ENCODE results near the gene CDK5RAP2. TPM values are rescaled to one million over a fixed set of nuclear protein-coding genes. Genes with fewer than 3 reads are reported as not detected.
"Not testable (repeated sequence)": the region's sequence is repeated elsewhere in the genome, so short reads cannot be mapped to it uniquely, and the experiment has no call there.

CDK5RAP2 gene
- total RNA-seq, 2 experiments from 2014 or later, result 75.3 to 75.9 TPM

- Mint-ChIP-seq H3K27ac (no peak overlapping the region), H3K4me1 (ENCODE audit: low read depth) (peaks cover 2% of the 10 kb centered on the region), H3K27me3 (no peaks in the 10 kb centered on the region), H3K36me3 (peaks cover 37% of the 10 kb centered on the region), H3K9me3 (no peaks in the 10 kb centered on the region), H3K4me3 (no peak overlapping the region)
- ChIA-PET POLR2A (no interaction called here), CTCF (interaction anchor here (1.3 kb wide), 1 partner anchor 422 kb away, joined by 3 read pairs; no protein-coding TSS in a partner anchor)
- DNase-seq, result no peak
- intact Hi-C loops (cut with micrococcal nuclease), result no loop called here
Observed at GRCh38 chr9:120559546-120559945, 20.4 kb downstream of the CDK5RAP2 start.

GRCh38 chr9:120558454-120558853 is 21.5 kb downstream of the CDK5RAP2 start:
- H3K4me3 Mint-ChIP-seq, result no peak overlapping the region
- DNase-seq, result no peak
- POLR2A ChIA-PET, result interaction anchor here (0.5 kb wide), 1 partner anchor 15 kb away, joined by 4 read pairs; no protein-coding TSS in a partner anchor
- CTCF ChIA-PET, result no interaction called here
- no peaks in the 10 kb centered on the region for H3K9me3 Mint-ChIP-seq
- intact Hi-C loops (cut with micrococcal nuclease), result no loop called here
- H3K27ac Mint-ChIP-seq, result no peak overlapping the region
- H3K36me3 Mint-ChIP-seq, result peaks cover 36% of the 10 kb centered on the region
- no peaks in the 10 kb centered on the region for H3K27me3 Mint-ChIP-seq
- H3K4me1 Mint-ChIP-seq (ENCODE audit: low read depth), result peaks cover 2% of the 10 kb centered on the region

GRCh38 chr9:120557205-120557604 is 22.8 kb downstream of the CDK5RAP2 start:
- ChIA-PET CTCF (no interaction called here), POLR2A (no interaction called here)
- no peak overlapping the region for H3K4me3 Mint-ChIP-seq
- no peak overlapping the region for H3K27ac Mint-ChIP-seq
- no peaks in the 10 kb centered on the region for H3K9me3 Mint-ChIP-seq
- H3K27me3 Mint-ChIP-seq, result no peaks in the 10 kb centered on the region
- intact Hi-C loops (cut with micrococcal nuclease), result no loop called here
- peaks cover 2% of the 10 kb centered on the region for H3K4me1 Mint-ChIP-seq (ENCODE audit: low read depth)
- no peak for DNase-seq
- peaks cover 34% of the 10 kb centered on the region for H3K36me3 Mint-ChIP-seq

GRCh38 chr9:120556775-120557174 is 23.2 kb downstream of the CDK5RAP2 start:
- no peaks in the 10 kb centered on the region for H3K9me3 Mint-ChIP-seq
- intact Hi-C loops (cut with micrococcal nuclease), result no loop called here
- peaks cover 2% of the 10 kb centered on the region for H3K4me1 Mint-ChIP-seq (ENCODE audit: low read depth)
- H3K27me3 Mint-ChIP-seq, result no peaks in the 10 kb centered on the region
- no peak overlapping the region for H3K4me3 Mint-ChIP-seq
- no peak for DNase-seq
- ChIA-PET POLR2A (no interaction called here), CTCF (no interaction called here)
- peaks cover 31% of the 10 kb centered on the region for H3K36me3 Mint-ChIP-seq
- no peak overlapping the region for H3K27ac Mint-ChIP-seq

GRCh38 chr9:120555839-120556238 is 24.1 kb downstream of the CDK5RAP2 start:
- H3K4me1 Mint-ChIP-seq (ENCODE audit: low read depth), result peaks cover 2% of the 10 kb centered on the region

GRCh38 chr9:120552210-120552704 is 27.7 kb downstream of the CDK5RAP2 start:
- H3K27ac Mint-ChIP-seq; H3K27me3 Mint-ChIP-seq; H3K9me3 Mint-ChIP-seq; intact Hi-C loops (cut with micrococcal nuclease); H3K4me3 Mint-ChIP-seq; H3K4me1 Mint-ChIP-seq (ENCODE audit: low read depth); DNase-seq; CTCF ChIA-PET: not testable (repeated sequence)
- POLR2A ChIA-PET, result interaction anchor here (1.6 kb wide), 1 partner anchor 8 kb away, joined by 3 read pairs; no protein-coding TSS in a partner anchor
- H3K36me3 Mint-ChIP-seq, result peaks cover 49% of the 10 kb centered on the region

More at GRCh38 chr9:120555839-120556238, 24.1 kb downstream of the CDK5RAP2 start:
- intact Hi-C loops (cut with micrococcal nuclease), result no loop called here
- H3K4me3 Mint-ChIP-seq, result no peak overlapping the region
- ChIA-PET POLR2A (no interaction called here), CTCF (no interaction called here)
- no peak for DNase-seq
- H3K36me3 Mint-ChIP-seq, result peaks cover 39% of the 10 kb centered on the region
- H3K27ac Mint-ChIP-seq, result no peak overlapping the region
- H3K9me3 Mint-ChIP-seq, result no peaks in the 10 kb centered on the region
- no peaks in the 10 kb centered on the region for H3K27me3 Mint-ChIP-seq

- no peaks in the 10 kb centered on the region for H3K9me3 Mint-ChIP-seq
- H3K4me1 Mint-ChIP-seq (ENCODE audit: low read depth), result no peaks in the 10 kb centered on the region
- CTCF ChIA-PET, result interaction anchor here (1.2 kb wide), 1 partner anchor 104 kb away, joined by 3 read pairs; no protein-coding TSS in a partner anchor
Observed at GRCh38 chr9:120545701-120546550, 34.0 kb downstream of the CDK5RAP2 start.

GRCh38 chr9:120544441-120544840 is 35.5 kb downstream of the CDK5RAP2 start:
- intact Hi-C loops (cut with micrococcal nuclease), result no loop called here
- Mint-ChIP-seq H3K9me3 (no peaks in the 10 kb centered on the region), H3K4me3 (no peak overlapping the region), H3K4me1 (ENCODE audit: low read depth) (no peaks in the 10 kb centered on the region), H3K27ac (no peak overlapping the region), H3K27me3 (no peaks in the 10 kb centered on the region), H3K36me3 (peaks cover 56% of the 10 kb centered on the region)
- no peak for DNase-seq
- POLR2A ChIA-PET, result interaction anchor here (1.2 kb wide), 1 partner anchor 8 kb away, joined by 3 read pairs; no protein-coding TSS in a partner anchor
- CTCF ChIA-PET, result no interaction called here

More at GRCh38 chr9:120545701-120546550, 34.0 kb downstream of the CDK5RAP2 start:
- no peak overlapping the region for H3K27ac Mint-ChIP-seq
- H3K36me3 Mint-ChIP-seq, result peaks cover 58% of the 10 kb centered on the region
- intact Hi-C loops (cut with micrococcal nuclease), result no loop called here
- no peak overlapping the region for H3K4me3 Mint-ChIP-seq
- POLR2A ChIA-PET, result no interaction called here
- no peaks in the 10 kb centered on the region for H3K27me3 Mint-ChIP-seq
- DNase-seq, result no peak

- Mint-ChIP-seq H3K4me3 (no peak overlapping the region), H3K27ac (no peak overlapping the region), H3K36me3 (peaks cover 56% of the 10 kb centered on the region), H3K27me3 (no peaks in the 10 kb centered on the region), H3K9me3 (no peaks in the 10 kb centered on the region), H3K4me1 (ENCODE audit: low read depth) (no peaks in the 10 kb centered on the region)
- intact Hi-C loops (cut with micrococcal nuclease), result no loop called here
- POLR2A ChIA-PET, result no interaction called here
- no peak for DNase-seq
- CTCF ChIA-PET, result no interaction called here
Observed at GRCh38 chr9:120542701-120543490, 37.1 kb downstream of the CDK5RAP2 start.

- Mint-ChIP-seq H3K9me3 (no peaks in the 10 kb centered on the region), H3K4me3 (no peak overlapping the region), H3K27ac (no peak overlapping the region), H3K4me1 (ENCODE audit: low read depth) (no peaks in the 10 kb centered on the region), H3K27me3 (no peaks in the 10 kb centered on the region), H3K36me3 (peaks cover 55% of the 10 kb centered on the region)
- ChIA-PET CTCF (no interaction called here), POLR2A (no interaction called here)
- intact Hi-C loops (cut with micrococcal nuclease), result no loop called here
- no peak for DNase-seq
Observed at GRCh38 chr9:120541921-120542320, 38.0 kb downstream of the CDK5RAP2 start.

- Mint-ChIP-seq H3K27ac (no peak overlapping the region), H3K4me1 (ENCODE audit: low read depth) (no peaks in the 10 kb centered on the region), H3K9me3 (no peaks in the 10 kb centered on the region), H3K4me3 (no peak overlapping the region), H3K27me3 (no peaks in the 10 kb centered on the region), H3K36me3 (peaks cover 59% of the 10 kb centered on the region)
- intact Hi-C loops (cut with micrococcal nuclease), result no loop called here
- ChIA-PET CTCF (interaction anchor here (0.5 kb wide), 1 partner anchor 466 kb away, joined by 4 read pairs; no protein-coding TSS in a partner anchor), POLR2A (no interaction called here)
- no peak for DNase-seq
Observed at GRCh38 chr9:120539951-120540350, 40.0 kb downstream of the CDK5RAP2 start.

- no peak for DNase-seq
- intact Hi-C loops (cut with micrococcal nuclease), result no loop called here
- no peak overlapping the region for H3K4me3 Mint-ChIP-seq
- H3K4me1 Mint-ChIP-seq (ENCODE audit: low read depth), result no peaks in the 10 kb centered on the region
- H3K36me3 Mint-ChIP-seq, result peaks cover 58% of the 10 kb centered on the region
- no peak overlapping the region for H3K27ac Mint-ChIP-seq
- H3K9me3 Mint-ChIP-seq, result no peaks in the 10 kb centered on the region
- ChIA-PET CTCF (interaction anchor here (1.0 kb wide), 1 partner anchor 61 kb away, joined by 3 read pairs; no protein-coding TSS in a partner anchor), POLR2A (no interaction called here)
- no peaks in the 10 kb centered on the region for H3K27me3 Mint-ChIP-seq
Observed at GRCh38 chr9:120538339-120538738, 41.6 kb downstream of the CDK5RAP2 start.
